Activated T-helper 1 cell treated with Interleukin-2 at 50 U/mL for 16 hours (primary cell): ENCODE data around the gene VSTM2B.

Source experiments
- DNase-seq: peaks from one replicate; pipeline ENCODE4 v3.0.0-alpha.2; 2020; ENCODE audit warnings: low read depth

Gene VSTM2B

GRCh38 chr19:29568036-29569025, 42.5 kb downstream of the VSTM2B start:
- DNase-seq = no peak

- DNase-seq = no peak
Observed at GRCh38 chr19:29569038-29569911, 43.5 kb downstream of the VSTM2B start.

DNA sequence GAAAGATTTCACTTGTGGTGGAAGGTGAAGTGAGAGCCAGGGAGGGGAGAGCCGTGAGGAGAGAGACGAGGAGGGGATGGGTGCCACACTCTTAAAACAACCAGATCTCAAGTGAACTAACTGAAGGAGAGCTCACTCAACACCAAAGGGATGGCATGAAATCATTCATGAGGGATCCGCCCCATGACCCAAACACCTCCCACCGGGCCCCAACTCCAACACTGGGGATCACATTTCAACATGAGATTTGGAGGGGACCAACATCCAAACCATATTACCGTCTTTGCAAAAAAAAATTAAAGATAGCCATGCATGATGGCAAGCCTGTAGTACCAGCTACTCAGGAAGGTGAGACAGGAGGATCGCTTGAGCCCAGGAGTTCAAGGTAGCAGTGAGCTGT, 45.4 kb downstream of the VSTM2B start:
- DNase-seq = no peak

GRCh38 chr19:29573486-29573885, 47.7 kb downstream of the VSTM2B start:
- no peak for DNase-seq

DNA sequence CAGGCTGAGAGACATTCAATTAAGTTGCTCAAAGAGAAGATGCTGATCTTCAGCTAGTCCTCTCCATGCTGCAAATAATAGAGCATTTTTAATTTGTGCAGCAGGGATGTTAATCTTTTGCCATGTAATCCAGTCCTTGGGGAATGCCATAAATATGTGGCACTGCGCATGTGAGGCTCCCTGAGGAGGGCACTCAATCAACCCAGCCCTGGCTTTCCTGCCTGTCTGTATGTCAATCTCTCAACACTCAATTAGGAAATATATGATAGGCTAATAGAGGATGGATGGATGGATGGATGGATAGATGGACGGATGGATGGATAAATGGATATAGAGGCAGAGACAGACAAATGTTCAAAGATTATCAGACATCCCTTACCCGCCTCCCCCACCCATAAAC, 48.7 kb downstream of the VSTM2B start:
- DNase-seq = no peak

GRCh38 chr19:29576046-29576606, 50.3 kb downstream of the VSTM2B start:
- no peak for DNase-seq

GRCh38 chr19:29576761-29577648, 51.2 kb downstream of the VSTM2B start:
- DNase-seq = no peak

DNA sequence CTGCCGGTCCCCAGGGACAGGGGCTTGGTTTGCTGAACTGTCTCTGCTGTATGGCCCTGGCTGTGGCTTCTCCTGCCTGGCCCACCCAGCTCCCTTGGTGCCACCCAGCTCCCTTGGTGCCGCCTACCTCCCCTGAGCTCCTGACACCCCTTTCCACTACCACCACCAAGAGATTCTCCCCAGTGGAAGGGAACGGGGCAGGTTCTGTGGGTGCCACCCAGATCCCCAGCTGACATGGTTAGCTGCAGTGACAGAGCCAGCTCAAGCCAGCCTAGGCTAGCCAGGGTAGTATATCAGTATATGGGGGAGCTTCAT, 51.8 kb downstream of the VSTM2B start:
- no peak for DNase-seq

GRCh38 chr19:29578349-29578748, 52.6 kb downstream of the VSTM2B start:
- DNase-seq = no peak

- no peak for DNase-seq
Observed at GRCh38 chr19:29579308-29579910, 53.6 kb downstream of the VSTM2B start.

- DNase-seq = no peak
Observed at GRCh38 chr19:29581398-29581797, 55.6 kb downstream of the VSTM2B start.

- no peak for DNase-seq
Observed at GRCh38 chr19:29583196-29583999, 57.6 kb downstream of the VSTM2B start.

- DNase-seq = no peak
Observed at GRCh38 chr19:29586401-29586800, 60.6 kb downstream of the VSTM2B start.

GRCh38 chr19:29587059-29587458, 61.3 kb downstream of the VSTM2B start:
- DNase-seq = no peak

GRCh38 chr19:29587518-29587986, 61.8 kb downstream of the VSTM2B start:
- DNase-seq = peak; percentile 30

- no peak for DNase-seq
Observed at GRCh38 chr19:29588095-29588494, 62.3 kb downstream of the VSTM2B start.

DNA sequence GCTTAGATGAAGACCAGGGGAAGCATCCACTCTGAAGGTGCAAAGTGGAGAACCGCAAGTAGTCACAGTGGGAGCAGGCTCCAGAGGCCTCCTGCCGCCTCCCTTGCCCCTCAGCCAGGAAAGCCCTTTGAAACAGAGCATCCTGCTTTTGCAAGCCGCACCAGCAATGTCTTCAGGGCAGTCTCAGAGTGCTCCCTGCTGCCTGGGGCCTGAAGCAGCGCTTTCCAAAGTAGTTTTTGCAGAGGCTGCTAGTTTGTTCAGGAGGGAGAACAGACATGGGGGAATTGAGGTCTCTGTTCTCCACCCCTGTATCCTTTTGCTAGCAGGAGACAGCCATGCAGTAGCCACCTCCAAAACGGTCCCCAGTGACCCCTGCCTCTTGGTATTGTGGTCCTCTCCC, 64.5 kb downstream of the VSTM2B start:
- no peak for DNase-seq

DNA sequence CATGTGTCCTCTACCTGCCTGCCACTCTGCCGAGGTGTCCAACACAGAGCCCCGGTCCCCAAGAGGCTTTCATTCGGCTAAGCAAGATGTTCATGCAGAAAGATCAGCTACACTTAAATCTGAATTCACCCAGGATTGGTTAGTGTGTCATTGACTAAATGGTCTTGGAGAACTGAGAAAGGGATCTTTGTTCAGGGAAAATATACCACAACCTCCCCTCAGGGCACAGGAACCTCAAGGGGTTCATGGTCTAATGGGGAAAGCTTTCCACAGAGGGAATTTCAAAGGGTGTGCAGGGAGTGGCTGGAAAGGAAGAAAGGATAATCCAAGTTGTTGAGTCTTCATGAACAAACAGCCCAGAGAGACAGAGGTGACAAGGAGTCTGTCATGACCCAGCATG, 65.9 kb downstream of the VSTM2B start:
- DNase-seq = no peak

DNA sequence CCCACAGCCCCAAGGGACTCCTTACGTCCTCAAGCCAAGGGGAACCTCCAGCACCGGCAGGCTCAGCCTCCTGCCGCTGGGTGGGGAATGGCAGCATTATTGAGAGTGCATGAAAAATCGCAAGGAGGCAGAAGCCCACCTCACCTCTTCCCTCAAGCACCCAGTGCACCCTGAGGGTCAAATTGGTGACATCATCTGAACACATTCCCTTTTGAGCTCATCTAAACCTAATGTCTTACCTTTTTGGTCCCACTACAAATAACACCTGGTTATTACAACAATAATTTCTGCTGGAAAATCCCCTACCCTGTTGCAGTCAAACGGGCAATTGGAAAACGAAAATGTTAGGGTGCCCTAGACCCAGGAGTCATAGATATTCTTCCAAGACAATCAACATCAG, 68.1 kb downstream of the VSTM2B start:
- no peak for DNase-seq

DNA sequence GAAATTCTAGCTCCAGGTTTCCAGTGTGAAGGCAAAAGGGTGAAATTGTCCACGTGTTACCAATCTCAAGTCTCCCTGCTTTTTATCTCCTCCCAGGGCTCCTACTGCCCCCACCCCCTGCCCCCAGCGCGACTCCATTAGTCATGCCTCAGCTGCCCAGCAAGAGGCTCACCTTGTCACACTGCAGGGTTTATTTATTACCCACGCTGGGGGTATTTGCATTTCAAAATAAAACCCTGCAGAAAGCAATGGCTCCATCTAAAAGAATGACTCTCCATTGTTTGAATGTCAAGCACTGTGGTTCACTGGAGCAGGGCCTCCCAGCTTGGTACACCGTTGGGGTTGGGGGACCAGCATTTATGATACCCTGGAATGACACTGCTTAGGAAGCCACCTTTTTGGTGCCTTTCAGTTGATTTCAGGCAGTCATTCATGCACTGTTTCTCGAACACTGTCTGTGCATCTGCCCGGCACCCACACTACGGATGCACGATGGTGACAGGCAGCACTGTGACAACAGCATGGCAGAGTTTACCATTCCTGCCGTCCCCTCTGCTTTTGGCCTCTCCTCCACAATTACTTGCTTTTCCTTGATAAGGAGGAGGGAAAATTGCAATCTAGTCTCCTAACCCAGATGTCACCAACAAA, 70.4 kb downstream of the VSTM2B start:
- no peak for DNase-seq
